Ovary (tissue), 9 donors: ENCODE measurements around the gene TATDN2. TPM values are rescaled to one million over a fixed set of nuclear protein-coding genes. Genes with fewer than 3 reads are reported as not detected.

ENCODE experiments used
- DNase-seq, 5 donors: peaks; one replicate each; pipeline ENCODE4 v3.0.0-alpha.2; 2019 to 2020
- H3K27ac ChIP-seq, 2 donors: fragments of 200-600 bp; one replicate each; pipeline versions ENCODE4 v1.5.1 to v1.8.0; 2019 to 2022
- H3K27me3 ChIP-seq: fragments of 200-600 bp; one replicate; pipeline ENCODE4 v1.8.0; 2022
- H3K36me3 ChIP-seq: fragments of 200-600 bp; sonication (generic); one replicate; pipeline ENCODE4 v1.5.1; 2019
- H3K4me1 ChIP-seq: one replicate; pipeline ENCODE4 v1.8.1; 2013; ENCODE audit warnings: mild to moderate bottlenecking, moderate library complexity; ENCODE audit not compliant: insufficient read depth
- H3K4me3 ChIP-seq: fragments of 200-600 bp; sonication (generic); one replicate; pipeline ENCODE4 v1.5.1; 2017
- H3K9me3 ChIP-seq, 2 donors: fragments of 200-600 bp in 1 of 2; sonication (generic) in 1 of 2; one replicate each; pipeline versions ENCODE4 v1.5.1 to v1.8.1; 2013 to 2019; ENCODE audit warnings: mild to moderate bottlenecking in 1 of 2, moderate library complexity in 1 of 2
- CTCF ChIP-seq, 3 donors: fragments of 450-650 bp in 2 of 3; fragments of 200-600 bp in 1 of 3; IDR thresholded peaks; one replicate each; pipeline versions ENCODE4 v1.5.1 to v1.8.0; 2016 to 2022; ENCODE audit warnings: antibody characterized with exemption in 3 of 3, mild to moderate bottlenecking in 1 of 3
- EP300 ChIP-seq: sonication (generic); formaldehyde crosslinking; IDR thresholded peaks from one replicate; pipeline ENCODE4 v1.6.1; 2017; ENCODE audit warnings: antibody characterized with exemption
- POLR2A ChIP-seq: fragments of 450-650 bp; IDR thresholded peaks from one replicate; pipeline ENCODE4 v1.6.1; 2017; ENCODE audit warnings: antibody characterized with exemption, mild to moderate bottlenecking, moderate library complexity
- WGBS, 3 donors: extraction: QIAGEN DNeasy Blood & Tissue Kit in 1 of 3; methylation state at CpG; one replicate each; pipeline versions ENCODE4 v1.1.5 to v1.1.7; 2013 to 2017; 5-methylcytosine and 5-hydroxymethylcytosine counted together
- intact Hi-C, 4 donors: fragments of 100-400 bp; cut with DNase I; formaldehyde crosslinking; loops; one replicate each; pipeline versions ENCODE4 v1.11.0 to v1.15.1; 2022 to 2023
- polyA plus RNA-seq, 2 donors: library from polyadenylated mRNA; stranded (reverse); fragments of 200-250 nt in 1 of 2; fragments of 350-450 nt in 1 of 2; fragmentation: Illumina TruSeq in 1 of 2; extraction: RNeasy Lipid Tissue Mini Kit (QIAGEN cat#74804) in 1 of 2; gene quantifications; one replicate each; pipeline ENCODE4 v1.2.3, GENCODE V29; 2013 to 2014
- total RNA-seq, 7 donors: library from RNA; depleted of rRNA in 2 of 7; stranded (reverse); fragments of >200 nt in 2 of 7; fragmentation: NEBNext Ultra II Directional in 3 of 7; extraction: Animal tissue kit (Norgen Biotek cat#: 25700) in 3 of 7; gene quantifications; one replicate each; pipeline versions ENCODE4 v1.1.0 to v1.2.4, GENCODE V29; 2016 to 2023
- donor health status: DM: no; HTN: no; CAD: no; lungs with moderate emphysema.
- donor health status: DM: no; HTN: no; CAD: no.
- donor health status: Bipolar disorder and iron deficiency.
- donor health status: DM: yes; HTN: yes; CAD: no.
- donor health status: DM: no; HTN: no; CAD: no.
- donor health status: DM: yes; HTN: yes; CAD: no.

TATDN2 gene
- total and polyA plus RNA-seq, 9 donors: 17.3 to 46.4 (median 38.7) TPM

- Histone ChIP-seq H3K27me3 (no peaks in the 10 kb centered on the region), H3K9me3 (no peaks in the 10 kb centered on the region), H3K27ac (no peak overlapping the region), H3K36me3 (no peaks in the 10 kb centered on the region), H3K4me3 (no peak overlapping the region), H3K4me1 (no peaks in the 10 kb centered on the region)
- DNase-seq: no peak
- intact Hi-C loops: loop anchor here in 1 of 4 donors (5.0 kb wide), 1 partner anchor 72 kb away; the partner anchor contains the start of gene IRAK2
- TF ChIP-seq POLR2A (no peak), CTCF (IDR thresholded peaks at IDR 0.05) (no peak)
- WGBS, 3 donors: 90 to 91% (median 91%) methylated on average over 34 to 36 of the region's 36 CpGs
Observed at GRCh38 chr3:10234526-10235230, 13.6 kb upstream of the TATDN2 start.

- no peak overlapping the region for H3K27ac ChIP-seq
- TF ChIP-seq CTCF (IDR thresholded peaks at IDR 0.05) (no peak), POLR2A (no peak)
- H3K4me1 ChIP-seq: no peaks in the 10 kb centered on the region
- no peaks in the 10 kb centered on the region for H3K27me3 ChIP-seq
- no peak for DNase-seq
- no peaks in the 10 kb centered on the region for H3K9me3 ChIP-seq
- intact Hi-C loops: no loop called here
- H3K4me3 ChIP-seq: no peak overlapping the region
- no peaks in the 10 kb centered on the region for H3K36me3 ChIP-seq
- WGBS, 3 donors: 79 to 94% (median 93%) methylated on average over 6 of the region's 6 CpGs
Observed at GRCh38 chr3:10235551-10235950, 12.7 kb upstream of the TATDN2 start.

- no peaks in the 10 kb centered on the region for H3K4me1 ChIP-seq
- H3K36me3 ChIP-seq: no peaks in the 10 kb centered on the region
- 82 to 89% (median 86%) methylated on average over 15 of the region's 15 CpGs for WGBS, 3 donors
- no peak overlapping the region for H3K4me3 ChIP-seq
- no peaks in the 10 kb centered on the region for H3K27me3 ChIP-seq
- no peak for DNase-seq
- TF ChIP-seq POLR2A (no peak), CTCF (IDR thresholded peaks at IDR 0.05) (no peak), EP300 (no peak)
- H3K9me3 ChIP-seq: no peaks in the 10 kb centered on the region
- no peak overlapping the region for H3K27ac ChIP-seq
- intact Hi-C loops: no loop called here
Observed at GRCh38 chr3:10238345-10239183, 9.7 kb upstream of the TATDN2 start.

- H3K36me3 ChIP-seq: no peaks in the 10 kb centered on the region
- DNase-seq: no peak
Observed at GRCh38 chr3:10240799-10241198, 7.5 kb upstream of the TATDN2 start.

More at GRCh38 chr3:10240799-10241198, 7.5 kb upstream of the TATDN2 start:
- Histone ChIP-seq H3K27ac (no peak overlapping the region), H3K4me1 (no peaks in the 10 kb centered on the region), H3K9me3 (no peaks in the 10 kb centered on the region), H3K4me3 (no peak overlapping the region), H3K27me3 (no peaks in the 10 kb centered on the region)
- TF ChIP-seq EP300 (no peak), CTCF (IDR thresholded peaks at IDR 0.05) (no peak), POLR2A (no peak)
- 79 to 91% (median 90%) methylated on average over 6 of the region's 6 CpGs for WGBS, 3 donors
- intact Hi-C loops: no loop called here
